ENCODE measurements around the gene SMIM32.
A peak's percentile ranks its signal among the peaks of the same experiment; 100 is the strongest.

SMIM32 gene

DNA sequence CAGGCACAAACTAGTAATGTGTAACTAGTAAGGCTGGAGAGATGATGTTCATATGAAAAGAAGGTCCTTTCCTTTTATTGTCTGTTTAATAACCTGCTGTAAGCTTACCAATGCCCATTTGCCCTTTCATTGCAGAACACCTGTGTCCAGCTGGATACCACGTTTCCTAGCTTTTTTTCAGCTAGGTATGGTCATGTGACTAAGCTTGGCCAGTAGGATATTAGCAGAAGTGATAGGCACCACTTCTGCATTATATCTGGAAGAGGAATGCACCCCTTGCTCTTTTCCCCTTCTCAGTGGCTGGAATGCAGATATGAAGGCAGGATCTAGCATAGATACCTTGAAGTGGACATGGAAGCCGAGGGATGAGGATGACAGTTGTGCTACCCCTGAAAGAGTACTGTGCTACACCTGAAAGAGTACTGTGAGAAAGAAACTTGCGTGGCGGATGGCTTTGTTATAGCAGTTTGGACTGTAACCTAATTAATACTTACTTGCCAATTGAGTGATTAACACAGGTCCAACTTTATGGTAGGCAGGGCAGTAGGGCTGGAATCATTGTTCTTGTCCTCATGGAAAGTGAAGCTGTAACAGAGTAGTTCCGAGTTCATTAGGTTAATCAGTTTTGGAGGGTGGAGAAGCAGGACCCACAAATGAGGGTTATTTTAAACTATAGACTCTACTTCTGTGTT is 6.8 kb downstream of the SMIM32 start:
- TF ChIP-seq, protein P1, sequence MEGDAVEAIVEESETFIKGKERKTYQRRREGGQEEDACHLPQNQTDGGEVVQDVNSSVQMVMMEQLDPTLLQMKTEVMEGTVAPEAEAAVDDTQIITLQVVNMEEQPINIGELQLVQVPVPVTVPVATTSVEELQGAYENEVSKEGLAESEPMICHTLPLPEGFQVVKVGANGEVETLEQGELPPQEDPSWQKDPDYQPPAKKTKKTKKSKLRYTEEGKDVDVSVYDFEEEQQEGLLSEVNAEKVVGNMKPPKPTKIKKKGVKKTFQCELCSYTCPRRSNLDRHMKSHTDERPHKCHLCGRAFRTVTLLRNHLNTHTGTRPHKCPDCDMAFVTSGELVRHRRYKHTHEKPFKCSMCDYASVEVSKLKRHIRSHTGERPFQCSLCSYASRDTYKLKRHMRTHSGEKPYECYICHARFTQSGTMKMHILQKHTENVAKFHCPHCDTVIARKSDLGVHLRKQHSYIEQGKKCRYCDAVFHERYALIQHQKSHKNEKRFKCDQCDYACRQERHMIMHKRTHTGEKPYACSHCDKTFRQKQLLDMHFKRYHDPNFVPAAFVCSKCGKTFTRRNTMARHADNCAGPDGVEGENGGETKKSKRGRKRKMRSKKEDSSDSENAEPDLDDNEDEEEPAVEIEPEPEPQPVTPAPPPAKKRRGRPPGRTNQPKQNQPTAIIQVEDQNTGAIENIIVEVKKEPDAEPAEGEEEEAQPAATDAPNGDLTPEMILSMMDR (IDR thresholded peaks at IDR 0.05; ENCODE audit: extremely low read depth, insufficient read depth, missing control alignments), result no peak
- in situ Hi-C loops (cut with MboI; ENCODE audit: low pct_unique_long_range_greater_than_20kb, low sequenced_read_pairs, unreplicated experiment), result no loop called here
- DNase-seq (ENCODE audit: low spot score), result no peak

DNA sequence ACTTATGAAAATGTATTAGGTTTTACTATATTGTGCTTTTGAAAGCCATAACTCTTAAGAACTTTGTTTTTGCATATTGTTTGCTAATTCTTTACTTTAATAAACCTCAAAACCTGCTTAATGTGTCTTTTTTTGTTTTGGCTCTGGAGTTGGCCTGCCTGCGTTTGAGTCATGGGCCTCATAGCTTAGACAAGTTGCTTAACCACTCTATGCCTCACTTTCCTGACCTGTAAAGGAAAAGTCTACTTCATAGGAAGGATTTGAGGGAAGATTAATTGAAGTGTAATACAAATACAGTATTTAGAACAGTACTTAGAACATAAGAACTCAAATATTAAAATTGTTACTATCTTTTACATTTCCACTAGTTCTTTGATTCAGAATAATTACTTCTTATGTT is 10.3 kb downstream of the SMIM32 start:
- no peak for DNase-seq (ENCODE audit: low spot score)
- TF ChIP-seq, protein P1 (IDR thresholded peaks at IDR 0.05; ENCODE audit: extremely low read depth, insufficient read depth, missing control alignments), result no peak
- in situ Hi-C loops (cut with MboI; ENCODE audit: low pct_unique_long_range_greater_than_20kb, low sequenced_read_pairs, unreplicated experiment), result no loop called here

DNA sequence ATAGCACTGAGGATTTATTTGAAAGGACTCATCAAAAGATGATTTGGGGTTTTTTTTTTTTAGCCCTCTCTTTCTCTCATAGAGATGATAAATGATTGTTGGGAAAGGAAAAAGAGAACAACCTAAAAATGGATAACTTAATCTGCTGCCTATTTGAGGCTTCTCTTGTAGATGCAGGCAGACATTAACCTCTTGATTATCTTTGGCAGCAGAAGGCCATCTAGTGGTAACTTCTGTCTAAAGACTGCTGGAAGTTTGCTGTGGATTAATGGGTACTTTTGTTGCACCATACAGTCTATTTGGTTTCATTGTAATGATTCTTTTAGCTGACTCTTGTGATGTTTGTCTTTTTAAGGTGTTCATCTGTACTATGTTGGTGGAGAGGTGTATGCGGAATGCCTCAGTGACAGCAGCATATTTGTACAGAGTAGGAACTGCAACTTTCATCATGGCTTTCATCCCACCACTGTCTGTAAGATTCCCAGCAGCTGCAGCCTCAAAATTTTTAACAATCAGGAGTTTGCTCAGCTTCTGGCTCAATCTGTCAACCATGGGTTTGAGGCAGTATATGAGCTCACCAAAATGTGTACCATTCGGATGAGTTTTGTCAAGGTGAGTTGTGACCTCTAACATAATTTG is 18.8 kb downstream of the SMIM32 start:
- in situ Hi-C loops (cut with MboI; ENCODE audit: low pct_unique_long_range_greater_than_20kb, low sequenced_read_pairs, unreplicated experiment), result no loop called here
- DNase-seq (ENCODE audit: low spot score), result peak; percentile 42
- TF ChIP-seq, protein P1 (IDR thresholded peaks at IDR 0.05; ENCODE audit: extremely low read depth, insufficient read depth, missing control alignments), result peak; percentile 72

DNA sequence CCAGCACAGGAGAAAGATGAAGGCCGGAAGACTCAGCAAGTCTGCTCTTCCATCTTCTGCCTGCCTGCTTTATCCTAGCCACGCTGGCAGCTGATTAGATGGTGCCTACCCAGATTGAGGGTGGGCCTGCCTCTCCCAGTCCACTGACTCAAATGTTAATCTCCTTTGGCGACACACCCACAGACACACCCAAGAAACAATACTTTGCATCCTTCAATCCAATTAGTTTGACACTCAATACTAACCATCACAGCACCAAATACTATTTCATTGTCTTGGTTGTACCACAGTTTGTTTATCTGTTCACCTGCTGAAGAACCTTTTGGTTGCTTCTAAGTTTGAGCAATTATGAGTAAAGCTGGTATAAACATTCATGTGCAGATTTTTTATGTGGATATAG is 23.7 kb downstream of the SMIM32 start:
- in situ Hi-C loops (cut with MboI; ENCODE audit: low pct_unique_long_range_greater_than_20kb, low sequenced_read_pairs, unreplicated experiment), result no loop called here
- TF ChIP-seq, protein P1 (IDR thresholded peaks at IDR 0.05; ENCODE audit: extremely low read depth, insufficient read depth, missing control alignments), result no peak
- no peak for DNase-seq (ENCODE audit: low spot score)

DNA sequence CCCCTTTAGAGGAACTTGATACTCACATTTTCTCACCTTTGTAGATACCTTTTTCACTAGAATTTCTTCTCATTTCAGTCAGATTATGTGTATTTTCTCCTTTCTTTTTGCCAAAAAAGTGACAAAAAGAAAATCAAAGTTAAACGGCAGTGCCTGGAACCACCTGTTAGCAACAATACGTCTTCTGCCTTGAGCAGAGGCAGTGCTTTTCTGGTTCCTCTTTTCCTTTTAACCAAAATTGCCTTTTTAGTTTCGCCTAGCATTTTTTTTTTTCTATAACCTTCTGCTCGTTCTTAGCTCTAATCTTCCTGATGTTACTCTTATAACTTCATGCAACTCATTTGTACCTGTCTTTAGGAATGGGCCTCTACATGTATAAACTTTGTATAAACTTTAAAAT is 26.1 kb downstream of the SMIM32 start:
- TF ChIP-seq, protein P1 (IDR thresholded peaks at IDR 0.05; ENCODE audit: extremely low read depth, insufficient read depth, missing control alignments), result no peak
- in situ Hi-C loops (cut with MboI; ENCODE audit: low pct_unique_long_range_greater_than_20kb, low sequenced_read_pairs, unreplicated experiment), result no loop called here
- DNase-seq (ENCODE audit: low spot score), result no peak

DNA sequence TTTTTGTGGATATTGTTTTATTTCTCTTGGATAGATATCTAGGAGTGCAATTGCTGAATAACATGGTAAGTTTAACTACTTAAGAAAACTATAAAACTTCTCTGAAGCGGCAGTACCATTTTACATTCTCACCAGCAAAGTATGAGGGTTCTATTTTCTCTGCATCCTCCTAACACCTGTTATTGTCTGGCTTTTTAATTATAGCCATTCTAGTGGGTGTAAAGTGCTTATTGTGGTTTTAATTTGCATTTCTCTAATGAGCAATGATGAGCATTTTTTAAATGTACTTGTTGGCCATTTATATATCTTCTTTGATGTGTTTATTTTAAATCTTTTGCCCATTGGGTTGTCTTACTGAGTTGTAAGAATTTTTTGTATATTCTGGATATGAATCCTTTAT is 28.7 kb downstream of the SMIM32 start:
- DNase-seq (ENCODE audit: low spot score), result no peak
- TF ChIP-seq, protein P1 (IDR thresholded peaks at IDR 0.05; ENCODE audit: extremely low read depth, insufficient read depth, missing control alignments), result no peak
- in situ Hi-C loops (cut with MboI; ENCODE audit: low pct_unique_long_range_greater_than_20kb, low sequenced_read_pairs, unreplicated experiment), result no loop called here

Measured in GM13977 (cell line).